ENCODE results near the gene MICOS13.
"Not testable (repeated sequence)": the region's sequence is repeated elsewhere in the genome, so short reads cannot be mapped to it uniquely, and the experiment has no call there.

MICOS13 gene

GRCh38 chr19:5707576-5708575 lies 27.6 kb upstream of the MICOS13 start:
- intact Hi-C loops (cut with micrococcal nuclease), result no loop called here
- peaks cover 98% of the 10 kb centered on the region for H3K36me3 Mint-ChIP-seq (ENCODE audit: low read depth)
- no peaks in the 10 kb centered on the region for H3K4me1 Mint-ChIP-seq (ENCODE audit: low read depth)
- H3K27ac Mint-ChIP-seq, result no peak overlapping the region
- no peak overlapping the region for H3K4me3 Mint-ChIP-seq
- no peaks in the 10 kb centered on the region for H3K27me3 Mint-ChIP-seq
- no peaks in the 10 kb centered on the region for H3K9me3 Mint-ChIP-seq

GRCh38 chr19:5706876-5707573 lies 26.7 kb upstream of the MICOS13 start:
- Mint-ChIP-seq H3K9me3 (no peaks in the 10 kb centered on the region), H3K36me3 (ENCODE audit: low read depth) (peaks cover 92% of the 10 kb centered on the region), H3K4me1 (ENCODE audit: low read depth) (no peaks in the 10 kb centered on the region), H3K27me3 (no peaks in the 10 kb centered on the region), H3K27ac (no peak overlapping the region), H3K4me3 (no peak overlapping the region)
- intact Hi-C loops (cut with micrococcal nuclease), result no loop called here

GRCh38 chr19:5705552-5705951 lies 25.2 kb upstream of the MICOS13 start:
- H3K27me3 Mint-ChIP-seq, result no peaks in the 10 kb centered on the region
- H3K9me3 Mint-ChIP-seq, result no peaks in the 10 kb centered on the region
- peaks cover 92% of the 10 kb centered on the region for H3K36me3 Mint-ChIP-seq (ENCODE audit: low read depth)
- H3K4me1 Mint-ChIP-seq (ENCODE audit: low read depth), result no peaks in the 10 kb centered on the region
- H3K4me3 Mint-ChIP-seq, result no peak overlapping the region
- intact Hi-C loops (cut with micrococcal nuclease), result no loop called here
- no peak overlapping the region for H3K27ac Mint-ChIP-seq

GRCh38 chr19:5703819-5704818 lies 23.8 kb upstream of the MICOS13 start:
- no peaks in the 10 kb centered on the region for H3K9me3 Mint-ChIP-seq

GRCh38 chr19:5702053-5702410 lies 21.7 kb upstream of the MICOS13 start:
- peaks cover 92% of the 10 kb centered on the region for H3K36me3 Mint-ChIP-seq (ENCODE audit: low read depth)
- H3K27ac Mint-ChIP-seq; intact Hi-C loops (cut with micrococcal nuclease); H3K27me3 Mint-ChIP-seq; H3K4me3 Mint-ChIP-seq; H3K4me1 Mint-ChIP-seq (ENCODE audit: low read depth); H3K9me3 Mint-ChIP-seq: not testable (repeated sequence)

More at GRCh38 chr19:5703819-5704818, 23.8 kb upstream of the MICOS13 start:
- Mint-ChIP-seq H3K27me3 (no peaks in the 10 kb centered on the region), H3K4me3 (no peak overlapping the region), H3K36me3 (ENCODE audit: low read depth) (peaks cover 92% of the 10 kb centered on the region), H3K4me1 (ENCODE audit: low read depth) (no peaks in the 10 kb centered on the region), H3K27ac (no peak overlapping the region)
- intact Hi-C loops (cut with micrococcal nuclease), result no loop called here

GRCh38 chr19:5700455-5701092 lies 20.3 kb upstream of the MICOS13 start:
- H3K9me3 Mint-ChIP-seq, result no peaks in the 10 kb centered on the region

GRCh38 chr19:5698635-5699422 lies 18.5 kb upstream of the MICOS13 start:
- peaks cover 94% of the 10 kb centered on the region for H3K36me3 Mint-ChIP-seq (ENCODE audit: low read depth)
- H3K9me3 Mint-ChIP-seq, result no peaks in the 10 kb centered on the region
- H3K4me1 Mint-ChIP-seq (ENCODE audit: low read depth), result peaks cover 21% of the 10 kb centered on the region
- H3K27me3 Mint-ChIP-seq, result no peaks in the 10 kb centered on the region
- no peak overlapping the region for H3K27ac Mint-ChIP-seq
- no peak overlapping the region for H3K4me3 Mint-ChIP-seq
- intact Hi-C loops (cut with micrococcal nuclease), result no loop called here

More at GRCh38 chr19:5700455-5701092, 20.3 kb upstream of the MICOS13 start:
- Mint-ChIP-seq H3K36me3 (ENCODE audit: low read depth) (peaks cover 92% of the 10 kb centered on the region), H3K27me3 (no peaks in the 10 kb centered on the region), H3K4me1 (ENCODE audit: low read depth) (peaks cover 11% of the 10 kb centered on the region), H3K27ac (no peak overlapping the region), H3K4me3 (no peak overlapping the region)
- intact Hi-C loops (cut with micrococcal nuclease), result no loop called here

GRCh38 chr19:5697890-5698634 lies 17.7 kb upstream of the MICOS13 start:
- Mint-ChIP-seq H3K9me3 (no peaks in the 10 kb centered on the region), H3K27ac (no peak overlapping the region), H3K36me3 (ENCODE audit: low read depth) (peaks cover 94% of the 10 kb centered on the region), H3K27me3 (no peaks in the 10 kb centered on the region), H3K4me3 (no peak overlapping the region), H3K4me1 (ENCODE audit: low read depth) (peaks cover 22% of the 10 kb centered on the region)
- intact Hi-C loops (cut with micrococcal nuclease), result no loop called here

- H3K36me3 Mint-ChIP-seq (ENCODE audit: low read depth), result peaks cover 98% of the 10 kb centered on the region
- no peaks in the 10 kb centered on the region for H3K27me3 Mint-ChIP-seq
- no peaks in the 10 kb centered on the region for H3K9me3 Mint-ChIP-seq
- intact Hi-C loops (cut with micrococcal nuclease), result no loop called here
- no peak overlapping the region for H3K4me3 Mint-ChIP-seq
- H3K4me1 Mint-ChIP-seq (ENCODE audit: low read depth), result peaks cover 28% of the 10 kb centered on the region
- no peak overlapping the region for H3K27ac Mint-ChIP-seq
Measured at GRCh38 chr19:5697022-5697889, 16.9 kb upstream of the MICOS13 start.

- Mint-ChIP-seq H3K4me1 (ENCODE audit: low read depth) (peaks cover 36% of the 10 kb centered on the region), H3K9me3 (no peaks in the 10 kb centered on the region), H3K4me3 (no peak overlapping the region), H3K36me3 (ENCODE audit: low read depth) (peaks cover 100% of the 10 kb centered on the region), H3K27ac (no peak overlapping the region), H3K27me3 (no peaks in the 10 kb centered on the region)
- intact Hi-C loops (cut with micrococcal nuclease), result no loop called here
Measured at GRCh38 chr19:5696196-5697021, 16.1 kb upstream of the MICOS13 start.

- Mint-ChIP-seq H3K4me1 (ENCODE audit: low read depth) (peaks cover 42% of the 10 kb centered on the region), H3K4me3 (no peak overlapping the region), H3K27ac (no peak overlapping the region), H3K36me3 (ENCODE audit: low read depth) (peaks cover 100% of the 10 kb centered on the region), H3K9me3 (no peaks in the 10 kb centered on the region), H3K27me3 (no peaks in the 10 kb centered on the region)
- intact Hi-C loops (cut with micrococcal nuclease), result no loop called here
Measured at GRCh38 chr19:5695649-5696195, 15.4 kb upstream of the MICOS13 start.

Measured in dendritic cell treated with granulocyte-macrophage colony-stimulating factor and Interleukin-4, amounts not matched to agents 40 ng/mL and 50 ng/mL, for 4 days (primary cell).